GM23338 (cell line): ENCODE measurements around the gene TUBA1C.

Experiments used
- CREB1 ChIP-seq: fragments of 250-450 bp; sonication (Bioruptor Pico); IDR thresholded peaks from 2 replicates; pipeline ENCODE4 v1.5.0; 2020; ENCODE audit warnings: low read depth, mild to moderate bottlenecking, moderate library complexity
- CTCF ChIP-seq, 2 experiments: fragments of 200-600 bp in 1 of 2; sonication (generic) in 1 of 2; conservative IDR thresholded peaks; 2 replicates each; pipeline versions ENCODE4 v1.5.1 to v1.6.1; 2016 to 2017; ENCODE audit warnings: antibody characterized with exemption in 2 of 2, low read depth in 2 of 2, mild to moderate bottlenecking in 2 of 2, moderate library complexity in 1 of 2
- EZH2 ChIP-seq: fragments of 200-600 bp; sonication (generic); IDR thresholded peaks from one replicate; pipeline ENCODE4 v1.8.0; 2017; ENCODE audit warnings: antibody characterized with exemption, mild to moderate bottlenecking, low read depth; ENCODE audit not compliant: unreplicated experiment
- JUNB ChIP-seq: IDR thresholded peaks from one replicate; pipeline ENCODE4 v1.6.1; 2016; ENCODE audit warnings: antibody characterized with exemption; ENCODE audit not compliant: unreplicated experiment
- POLR2AphosphoS5 ChIP-seq: IDR thresholded peaks from 2 replicates; pipeline ENCODE4 v1.6.1; 2016; ENCODE audit warnings: antibody characterized with exemption, low read depth
- ZNF114 ChIP-seq: fragments of 250-450 bp; sonication (Bioruptor Pico); IDR thresholded peaks from 2 replicates; pipeline ENCODE4 v1.5.0; 2020; ENCODE audit warnings: mild to moderate bottlenecking, moderate library complexity

- TF ChIP-seq CTCF (conservative IDR thresholded peaks at IDR 0.05; ENCODE audit: low read depth in 2 of 2) (no peak), POLR2AphosphoS5 (peak; percentile 42), EZH2 (no peak), ZNF114 (CRISPR knock-in tag) (no peak), JUNB (no peak), CREB1 (CRISPR knock-in tag) (no peak)
Measured at GRCh38 chr12:49274396-49275069, 9.7 kb downstream of the TUBA1C start.
